H1 (cell line): Measurements from ENCODE around the gene RELT. TPM values are rescaled to one million over a fixed set of nuclear protein-coding genes. Genes with fewer than 3 reads are reported as not detected.

Experiments used
- CHD7 ChIP-seq: fragments of 300-600 bp; sonication (generic); IDR thresholded peaks from 2 replicates; pipeline ENCODE4 v1.7.1; 2012; ENCODE audit warnings: low read length, moderate library complexity, mild to moderate bottlenecking, inconsistent platforms; ENCODE audit not compliant: insufficient replicate concordance
- EGR1 ChIP-seq: IDR thresholded peaks from 2 replicates; pipeline ENCODE4 v1.6.1; 2011; ENCODE audit warnings: low read depth, low read length, borderline replicate concordance
- FOSL1 ChIP-seq: IDR thresholded peaks from 2 replicates; pipeline ENCODE4 v1.6.1; 2011; ENCODE audit warnings: mild to moderate bottlenecking, low read depth, low read length, moderate library complexity; ENCODE audit not compliant: insufficient read depth
- GABPA ChIP-seq: IDR thresholded peaks from 2 replicates; pipeline ENCODE4 v1.6.1; 2011; ENCODE audit warnings: mild to moderate bottlenecking, low read length, moderate library complexity, borderline replicate concordance; ENCODE audit not compliant: insufficient read depth
- MAX ChIP-seq: IDR thresholded peaks from 2 replicates; pipeline ENCODE4 v1.6.1; 2012; ENCODE audit warnings: inconsistent platforms
- SRF ChIP-seq: IDR thresholded peaks from 2 replicates; pipeline ENCODE4 v1.6.1; 2011; ENCODE audit warnings: mild to moderate bottlenecking, low read depth, low read length, moderate library complexity
- TEAD4 ChIP-seq: IDR thresholded peaks from 2 replicates; pipeline ENCODE4 v1.6.1; 2012; ENCODE audit warnings: low read depth, low read length, inconsistent platforms, mixed read lengths
- USF2 ChIP-seq: IDR thresholded peaks from 2 replicates; pipeline ENCODE4 v1.6.1; 2011; ENCODE audit warnings: low read length, improper control_type of control experiment
- YY1 ChIP-seq: IDR thresholded peaks from 2 replicates; pipeline ENCODE4 v1.6.1; 2011; ENCODE audit warnings: low read depth, mild to moderate bottlenecking, low read length
- polyA plus RNA-seq, 7 experiments: library from polyadenylated mRNA; depleted of rRNA in 3 of 7; stranded (reverse) in 5 of 7; unstranded in 2 of 7; fragments of >200 nt in 5 of 7; fragments of 200-250 nt in 2 of 7; gene quantifications; 1 replicate in 5 of 7; 2 replicates in 1 of 7; 4 replicates in 1 of 7; pipeline versions ENCODE4 v1.2.1 to v1.2.3, GENCODE V29; 2011 to 2013; ENCODE audit warnings: missing spikeins in 2 of 7, mixed read lengths in 2 of 7
- total RNA-seq: library from RNA; stranded (reverse); fragmentation: NEBNext Ultra II Directional; extraction: Animal tissue kit (Norgen Biotek cat#: 25700); gene quantifications from 2 replicates; pipeline ENCODE4 v1.2.1, GENCODE V29; 2021

RELT gene
- total and polyA plus RNA-seq, 2 of the 8 experiments (the other 6 are each of a cell fraction or from before 2014, with no cell fraction given): 3.4 to 5.7 TPM

- TF ChIP-seq CHD7: no peak
- peak; percentile 85; the same call in 1 of the 2 replicates for TF ChIP-seq EGR1
- TF ChIP-seq GABPA: no peak
- TF ChIP-seq TEAD4: peak; percentile 62; the same call in 1 of the 2 replicates
- TF ChIP-seq MAX: no peak; the same call in 1 of the 2 replicates
- TF ChIP-seq YY1: no peak
- no peak for TF ChIP-seq SRF
- no peak for TF ChIP-seq USF2
- no peak for TF ChIP-seq FOSL1
These were observed at the start of gene RELT (continued) for GRCh38 chr11:73376160-73376802.
